Measurements from ENCODE around the gene L3MBTL4. TPM values are rescaled to one million over a fixed set of nuclear protein-coding genes. Genes with fewer than 3 reads are reported as not detected.

The L3MBTL4 gene
- total RNA-seq, 1 donor from 2014 or later, result under 0.01 TPM

DNA sequence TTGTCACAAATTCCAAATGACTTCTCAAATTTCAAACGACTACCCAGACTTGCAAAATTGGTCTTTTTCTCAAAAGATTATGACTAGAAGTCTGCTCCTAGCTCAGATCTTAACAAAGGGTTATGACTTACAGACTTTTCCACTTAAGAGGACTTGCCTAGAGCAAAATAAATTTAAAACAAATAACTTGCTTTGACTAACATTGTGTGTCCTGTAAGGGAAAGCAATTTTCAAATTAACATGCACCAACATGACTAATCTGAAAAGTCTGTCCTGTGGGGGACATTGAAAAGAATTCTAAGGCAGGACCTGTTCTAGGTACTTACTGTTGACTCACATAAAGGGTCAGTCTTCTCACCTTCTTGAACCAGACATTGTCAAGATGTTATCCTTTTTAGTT is 465.9 kb downstream of the L3MBTL4 start:
- FAIRE-seq (no peak), DNase-seq (ENCODE audit: low read depth) (no peak)
- Histone ChIP-seq H3K4me3 (ENCODE audit: low read depth, low read length) (no peak overlapping the region), H3K36me3 (ENCODE audit: control insufficient read depth, insufficient read depth, low read length) (no peaks in the 10 kb centered on the region), H3K27me3 (ENCODE audit: control insufficient read depth, insufficient read depth, low read length) (no peaks in the 10 kb centered on the region)
- TF ChIP-seq, protein P1, sequence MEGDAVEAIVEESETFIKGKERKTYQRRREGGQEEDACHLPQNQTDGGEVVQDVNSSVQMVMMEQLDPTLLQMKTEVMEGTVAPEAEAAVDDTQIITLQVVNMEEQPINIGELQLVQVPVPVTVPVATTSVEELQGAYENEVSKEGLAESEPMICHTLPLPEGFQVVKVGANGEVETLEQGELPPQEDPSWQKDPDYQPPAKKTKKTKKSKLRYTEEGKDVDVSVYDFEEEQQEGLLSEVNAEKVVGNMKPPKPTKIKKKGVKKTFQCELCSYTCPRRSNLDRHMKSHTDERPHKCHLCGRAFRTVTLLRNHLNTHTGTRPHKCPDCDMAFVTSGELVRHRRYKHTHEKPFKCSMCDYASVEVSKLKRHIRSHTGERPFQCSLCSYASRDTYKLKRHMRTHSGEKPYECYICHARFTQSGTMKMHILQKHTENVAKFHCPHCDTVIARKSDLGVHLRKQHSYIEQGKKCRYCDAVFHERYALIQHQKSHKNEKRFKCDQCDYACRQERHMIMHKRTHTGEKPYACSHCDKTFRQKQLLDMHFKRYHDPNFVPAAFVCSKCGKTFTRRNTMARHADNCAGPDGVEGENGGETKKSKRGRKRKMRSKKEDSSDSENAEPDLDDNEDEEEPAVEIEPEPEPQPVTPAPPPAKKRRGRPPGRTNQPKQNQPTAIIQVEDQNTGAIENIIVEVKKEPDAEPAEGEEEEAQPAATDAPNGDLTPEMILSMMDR (IDR thresholded peaks at IDR 0.05; ENCODE audit: insufficient read depth, low read length, severe bottlenecking), result no peak

DNA sequence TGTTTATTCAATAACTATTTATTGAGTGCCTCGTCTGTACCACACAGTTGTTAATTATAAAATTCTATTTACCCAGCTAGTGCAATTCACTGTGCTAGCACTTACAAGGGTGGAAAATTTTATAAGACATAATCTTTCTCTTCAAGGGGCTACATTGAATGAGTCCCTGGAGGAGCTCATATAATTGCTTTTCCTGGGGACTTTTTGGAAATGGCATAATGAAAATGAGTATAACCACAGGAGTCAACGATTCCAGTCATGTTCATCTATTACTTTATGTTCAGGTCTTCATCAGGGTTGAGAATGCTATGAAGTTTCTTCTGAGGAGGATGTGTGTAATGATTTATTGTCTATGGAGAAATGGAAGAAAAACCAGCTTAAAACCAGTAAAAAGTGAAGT is 466.5 kb downstream of the L3MBTL4 start:
- no peak for DNase-seq (ENCODE audit: low read depth)
- TF ChIP-seq, protein P1 (IDR thresholded peaks at IDR 0.05; ENCODE audit: insufficient read depth, low read length, severe bottlenecking), result no peak
- Histone ChIP-seq H3K4me3 (ENCODE audit: low read depth, low read length) (no peak overlapping the region), H3K36me3 (ENCODE audit: control insufficient read depth, insufficient read depth, low read length) (no peaks in the 10 kb centered on the region), H3K27me3 (ENCODE audit: control insufficient read depth, insufficient read depth, low read length) (no peaks in the 10 kb centered on the region)
- no peak for FAIRE-seq

DNA sequence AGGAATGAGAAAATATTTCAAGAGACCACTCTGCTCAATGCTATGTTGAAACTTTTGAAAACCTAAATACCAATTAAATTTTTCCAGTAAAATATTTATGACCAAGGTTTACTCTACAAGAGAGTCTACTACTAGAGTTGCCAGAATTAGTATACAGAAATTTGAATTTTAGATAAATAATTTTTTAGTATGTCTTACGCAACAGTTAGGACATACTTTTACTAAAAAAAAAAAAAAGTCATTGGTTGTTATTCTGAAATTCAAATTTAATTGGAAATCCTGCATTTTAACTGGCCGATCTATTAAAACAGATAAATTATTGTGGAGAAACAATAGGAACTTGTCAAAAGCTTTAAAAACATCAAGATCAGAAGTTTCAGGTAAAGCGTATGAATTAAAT is 470.3 kb downstream of the L3MBTL4 start:
- no peaks in the 10 kb centered on the region for H3K36me3 ChIP-seq (ENCODE audit: control insufficient read depth, insufficient read depth, low read length)
- no peak overlapping the region for H3K4me3 ChIP-seq (ENCODE audit: low read depth, low read length)
- TF ChIP-seq, protein P1 (IDR thresholded peaks at IDR 0.05; ENCODE audit: insufficient read depth, low read length, severe bottlenecking), result no peak
- FAIRE-seq, result no peak
- H3K27me3 ChIP-seq (ENCODE audit: control insufficient read depth, insufficient read depth, low read length), result no peaks in the 10 kb centered on the region
- DNase-seq (ENCODE audit: low read depth), result no peak

DNA sequence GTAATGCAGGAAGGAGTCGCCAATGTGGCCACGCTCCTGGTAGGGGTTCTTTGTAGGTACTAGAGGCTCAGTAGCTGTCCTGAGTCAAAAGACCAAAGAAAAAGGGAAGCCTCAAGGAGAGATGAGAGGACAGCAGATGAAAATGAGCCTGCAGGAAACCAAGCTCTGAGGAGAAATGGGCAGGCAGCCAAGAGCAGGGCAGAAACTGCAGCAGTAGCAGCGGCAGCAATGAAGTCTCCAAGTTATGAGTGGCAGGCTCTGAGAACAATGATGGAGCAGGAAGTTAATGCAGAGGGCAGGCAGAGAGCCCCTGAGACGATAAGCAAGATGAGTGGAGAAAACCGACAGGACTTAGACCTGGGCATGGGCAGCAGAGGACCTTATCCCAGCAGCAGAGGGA is 471.2 kb downstream of the L3MBTL4 start:
- FAIRE-seq (no peak), DNase-seq (ENCODE audit: low read depth) (no peak)
- Histone ChIP-seq H3K27me3 (ENCODE audit: control insufficient read depth, insufficient read depth, low read length) (no peaks in the 10 kb centered on the region), H3K4me3 (ENCODE audit: low read depth, low read length) (no peak overlapping the region), H3K36me3 (ENCODE audit: control insufficient read depth, insufficient read depth, low read length) (no peaks in the 10 kb centered on the region)
- TF ChIP-seq, protein P1 (IDR thresholded peaks at IDR 0.05; ENCODE audit: insufficient read depth, low read length, severe bottlenecking), result no peak

DNA sequence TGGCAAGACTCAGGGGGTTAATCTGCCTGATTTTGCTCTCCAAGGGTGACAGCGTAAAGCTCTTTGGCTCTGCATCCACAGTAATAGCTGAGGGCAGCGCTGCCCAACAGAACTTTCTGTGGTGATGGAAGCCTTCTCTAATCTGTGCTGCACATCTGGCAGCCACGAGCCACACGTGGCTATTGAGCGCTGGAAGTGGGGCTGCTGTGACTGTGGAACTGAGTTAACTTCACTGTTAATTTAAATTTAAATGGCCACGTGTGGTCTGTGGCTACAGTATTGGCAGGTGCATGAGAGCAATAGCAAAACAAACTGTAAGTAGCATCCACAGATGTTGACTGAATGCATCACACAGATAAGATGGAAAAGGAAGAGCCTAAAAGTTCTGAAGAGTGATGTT is 472.1 kb downstream of the L3MBTL4 start:
- Histone ChIP-seq H3K36me3 (ENCODE audit: control insufficient read depth, insufficient read depth, low read length) (no peaks in the 10 kb centered on the region), H3K27me3 (ENCODE audit: control insufficient read depth, insufficient read depth, low read length) (no peaks in the 10 kb centered on the region), H3K4me3 (ENCODE audit: low read depth, low read length) (no peak overlapping the region)
- TF ChIP-seq, protein P1 (IDR thresholded peaks at IDR 0.05; ENCODE audit: insufficient read depth, low read length, severe bottlenecking), result no peak
- FAIRE-seq (no peak), DNase-seq (ENCODE audit: low read depth) (no peak)

DNA sequence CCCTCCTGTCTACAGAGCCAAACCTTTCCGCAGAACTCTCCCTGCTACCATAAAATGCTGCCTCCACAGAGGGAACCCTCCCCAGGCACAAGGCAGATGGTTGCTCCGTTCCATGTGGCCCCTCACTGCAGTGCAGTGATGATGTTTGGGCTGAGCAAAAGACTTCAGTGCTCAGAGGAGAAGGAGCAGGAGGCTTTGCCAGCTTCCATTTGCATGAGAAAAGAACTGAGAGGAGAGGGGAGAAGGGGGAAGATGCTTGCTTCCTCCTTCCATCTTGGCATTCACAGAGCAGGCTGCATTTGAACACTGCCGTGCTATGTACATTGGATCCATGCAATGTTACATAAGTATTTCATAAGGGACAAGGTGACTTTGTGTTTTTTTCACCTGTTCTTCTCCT is 472.8 kb downstream of the L3MBTL4 start:
- no peak overlapping the region for H3K4me3 ChIP-seq (ENCODE audit: low read depth, low read length)
- H3K36me3 ChIP-seq (ENCODE audit: control insufficient read depth, insufficient read depth, low read length), result no peaks in the 10 kb centered on the region
- DNase-seq (ENCODE audit: low read depth) (no peak), FAIRE-seq (no peak)
- TF ChIP-seq, protein P1 (IDR thresholded peaks at IDR 0.05; ENCODE audit: insufficient read depth, low read length, severe bottlenecking), result no peak
- H3K27me3 ChIP-seq (ENCODE audit: control insufficient read depth, insufficient read depth, low read length), result no peaks in the 10 kb centered on the region
